NCI-H146 (cell line): ENCODE data around the gene SDK1.
"Not testable (repeated sequence)": the region's sequence is repeated elsewhere in the genome, so short reads cannot be mapped to it uniquely, and the experiment has no call there.

ENCODE experiments used
- DNase-seq: peaks from one replicate; lab custom pipeline; 2025; lab: John Stamatoyannopoulos, UW

SDK1 gene

GRCh38 chr7:4078580-4078979 lies 777.5 kb downstream of the SDK1 start:
- no peak for DNase-seq

- no peak for DNase-seq
Measured at GRCh38 chr7:4079366-4079765, 778.3 kb downstream of the SDK1 start.

- DNase-seq, result no peak
Measured at GRCh38 chr7:4079956-4080355, 778.9 kb downstream of the SDK1 start.

- no peak for DNase-seq
Measured at GRCh38 chr7:4080954-4081353, 779.9 kb downstream of the SDK1 start.

- no peak for DNase-seq
Measured at GRCh38 chr7:4083513-4083912, 782.5 kb downstream of the SDK1 start.

- DNase-seq, result no peak
Measured at GRCh38 chr7:4084271-4084670, 783.2 kb downstream of the SDK1 start.

GRCh38 chr7:4085937-4086691 lies 785.1 kb downstream of the SDK1 start:
- DNase-seq, result no peak

- no peak for DNase-seq
Measured at GRCh38 chr7:4086723-4087122, 785.7 kb downstream of the SDK1 start.

- DNase-seq, result no peak
Measured at GRCh38 chr7:4091767-4092166, 790.7 kb downstream of the SDK1 start.

GRCh38 chr7:4093035-4093434 lies 792.0 kb downstream of the SDK1 start:
- DNase-seq, result no peak

- DNase-seq, result no peak
Measured at GRCh38 chr7:4093483-4093882, 792.4 kb downstream of the SDK1 start.

- DNase-seq, result not testable (repeated sequence)
Measured at GRCh38 chr7:4094158-4094557, 793.1 kb downstream of the SDK1 start.

- no peak for DNase-seq
Measured at GRCh38 chr7:4097001-4097609, 796.1 kb downstream of the SDK1 start.

- no peak for DNase-seq
Measured at GRCh38 chr7:4098169-4098568, 797.1 kb downstream of the SDK1 start.

GRCh38 chr7:4099651-4100050 lies 798.6 kb downstream of the SDK1 start:
- no peak for DNase-seq

- no peak for DNase-seq
Measured at GRCh38 chr7:4100148-4100547, 799.1 kb downstream of the SDK1 start.

- DNase-seq, result no peak
Measured at GRCh38 chr7:4100691-4101090, 799.6 kb downstream of the SDK1 start.

- DNase-seq, result peak; percentile 78
Measured at GRCh38 chr7:4102231-4102841, 801.3 kb downstream of the SDK1 start.

GRCh38 chr7:4103352-4104091 lies 802.5 kb downstream of the SDK1 start:
- DNase-seq, result no peak

GRCh38 chr7:4107839-4108238 lies 806.8 kb downstream of the SDK1 start:
- DNase-seq, result no peak

GRCh38 chr7:4108951-4109350 lies 807.9 kb downstream of the SDK1 start:
- peak; percentile 15 for DNase-seq

- no peak for DNase-seq
Measured at GRCh38 chr7:4109481-4110110, 808.5 kb downstream of the SDK1 start.
